GM21447 (cell line): ENCODE data around the gene ANKRD23.
"Not testable (repeated sequence)": the region's sequence is repeated elsewhere in the genome, so short reads cannot be mapped to it uniquely, and the experiment has no call there.

Experiments
- ATAC-seq: cut with Tn5 transposase; IDR thresholded peaks from one replicate; pipeline ENCODE4 v1.9.1; 2021; ENCODE audit not compliant: unreplicated experiment

The ANKRD23 gene

DNA sequence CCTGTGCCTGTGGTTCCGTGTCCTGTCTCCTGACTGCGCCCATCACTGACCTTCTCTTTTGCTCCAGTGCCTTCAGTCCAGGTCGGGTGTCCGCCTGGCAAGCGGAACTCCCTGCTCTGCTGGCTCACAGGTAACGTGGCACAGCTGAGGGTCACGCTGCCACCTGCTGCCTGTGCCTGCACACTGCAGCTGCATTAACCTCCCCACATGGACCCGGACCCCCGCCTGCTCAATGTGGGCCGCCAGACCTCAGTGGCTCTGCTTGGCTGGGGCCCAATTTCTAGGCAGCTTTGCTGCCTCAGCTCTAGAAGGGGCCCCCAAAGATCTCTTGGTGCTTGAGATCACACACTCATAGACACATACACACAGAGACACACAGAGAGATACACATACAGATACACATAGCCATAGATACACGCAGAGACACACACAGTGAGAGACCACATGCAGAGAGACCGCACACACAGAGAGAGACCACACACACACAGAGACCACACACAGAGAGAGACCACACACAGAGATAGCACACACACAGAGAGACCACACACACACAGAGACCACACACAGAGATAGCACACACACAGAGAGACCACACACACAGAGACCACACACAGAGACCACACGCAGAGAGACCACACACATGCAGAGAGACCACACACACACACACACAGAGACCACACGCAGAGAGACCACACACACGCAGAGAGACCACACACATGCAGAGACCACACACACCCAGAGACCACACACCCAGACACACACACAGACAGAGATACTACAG is 42.6 kb downstream of the ANKRD23 start:
- peak; percentile 74 for ATAC-seq

DNA sequence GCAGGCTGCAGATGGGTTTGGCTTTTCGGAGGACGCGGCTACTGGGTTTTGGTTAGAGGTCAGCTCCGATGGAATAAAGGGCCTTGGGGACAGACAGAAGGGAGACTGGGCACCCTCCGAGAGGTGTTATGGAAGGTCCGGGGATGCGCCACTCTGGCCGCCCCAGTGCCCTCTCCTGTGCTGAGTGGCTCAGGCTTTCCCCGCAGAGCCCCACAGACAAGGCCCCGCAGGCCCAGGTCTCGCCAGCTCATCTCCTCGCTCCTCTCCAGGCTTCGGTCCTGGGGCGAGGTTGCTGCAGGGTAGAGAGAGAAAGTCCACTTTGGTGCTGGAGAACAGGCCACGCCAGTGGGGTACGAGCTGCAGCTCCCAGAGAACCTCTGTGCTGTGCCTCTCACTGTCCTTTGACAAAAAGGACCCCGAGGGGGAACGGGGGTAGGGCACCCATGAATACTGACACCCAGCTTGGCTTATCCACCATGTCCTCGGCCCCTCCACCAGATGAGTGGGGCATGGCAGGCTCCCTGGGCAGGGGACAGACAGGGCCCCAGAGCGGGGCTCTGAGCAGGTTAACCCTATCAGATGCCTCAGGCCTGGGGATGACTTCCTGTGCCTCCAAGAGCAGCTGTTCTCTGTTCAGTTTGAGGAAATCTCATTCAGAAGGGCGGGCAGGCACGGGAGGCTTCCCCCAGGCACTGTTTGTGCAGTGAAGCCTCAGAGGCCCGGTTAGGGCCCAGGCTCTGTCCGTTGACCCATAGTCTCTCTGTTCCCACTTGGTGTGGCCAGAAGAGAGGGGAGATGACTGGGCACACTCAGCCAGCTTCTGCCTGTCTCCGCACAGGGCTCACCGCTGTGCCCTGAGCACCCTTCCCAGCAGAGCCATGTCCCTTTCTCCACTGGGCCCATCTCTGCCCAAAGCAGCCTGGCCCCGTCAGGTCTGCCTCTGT is 43.5 kb downstream of the ANKRD23 start:
- ATAC-seq = no peak

DNA sequence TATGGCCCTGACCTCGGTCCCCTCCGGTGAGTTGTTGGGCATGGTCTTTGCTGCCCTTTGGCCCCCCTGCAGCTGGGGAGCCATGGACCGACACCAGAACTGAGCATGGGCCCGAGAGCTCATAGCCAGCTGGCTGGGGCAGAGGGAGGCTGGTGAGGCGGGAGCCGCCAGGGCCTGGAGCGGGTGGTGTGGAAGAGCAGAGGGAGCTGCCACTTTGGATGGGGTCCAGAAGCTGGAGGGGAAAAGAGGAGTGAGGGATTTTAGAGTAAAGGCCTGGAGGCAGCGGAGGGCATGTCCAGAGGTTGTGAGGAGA is 44.2 kb downstream of the ANKRD23 start:
- ATAC-seq = no peak

DNA sequence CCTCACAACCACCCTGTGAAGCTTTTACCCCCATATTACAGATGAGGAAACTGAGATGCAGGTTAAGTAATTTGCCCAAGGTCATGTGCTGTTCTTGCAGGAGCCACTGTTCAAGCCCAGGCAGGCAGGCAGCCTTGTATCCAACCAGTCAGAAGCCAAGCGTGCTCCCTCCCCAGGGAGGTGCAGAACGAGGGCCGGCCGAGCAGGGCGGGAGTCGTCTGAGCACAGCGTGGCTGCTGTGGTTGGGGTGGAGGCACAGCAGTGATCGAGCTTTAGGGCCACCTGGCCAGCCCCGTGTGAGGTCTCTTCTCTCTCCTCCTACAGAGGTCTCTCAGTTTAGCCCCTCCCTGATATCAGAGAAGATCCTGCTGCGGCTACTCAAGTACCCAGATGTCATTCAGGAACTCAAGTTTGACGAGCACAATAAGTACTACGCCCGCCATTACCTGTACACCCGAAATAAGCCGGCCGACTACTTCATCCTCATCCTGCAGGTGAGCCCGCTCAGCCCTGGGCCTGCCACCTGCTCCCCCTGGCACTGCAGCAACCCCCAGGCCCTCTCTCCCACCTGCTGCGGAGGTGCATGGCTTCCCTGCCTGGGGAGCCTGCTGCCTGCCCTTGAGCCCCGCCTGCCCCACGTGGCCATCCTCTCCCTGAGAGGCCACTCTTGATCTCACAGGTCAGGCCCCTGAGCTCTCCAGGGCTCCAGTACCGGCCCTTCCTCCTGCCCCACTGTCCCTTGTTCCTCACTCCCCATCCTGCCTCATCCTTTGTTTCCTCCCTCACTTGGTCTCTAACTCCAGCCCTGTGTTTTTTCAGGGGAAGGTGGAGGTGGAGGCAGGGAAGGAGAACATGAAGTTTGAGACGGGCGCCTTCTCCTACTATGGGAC is 44.8 kb downstream of the ANKRD23 start:
- no peak for ATAC-seq

DNA sequence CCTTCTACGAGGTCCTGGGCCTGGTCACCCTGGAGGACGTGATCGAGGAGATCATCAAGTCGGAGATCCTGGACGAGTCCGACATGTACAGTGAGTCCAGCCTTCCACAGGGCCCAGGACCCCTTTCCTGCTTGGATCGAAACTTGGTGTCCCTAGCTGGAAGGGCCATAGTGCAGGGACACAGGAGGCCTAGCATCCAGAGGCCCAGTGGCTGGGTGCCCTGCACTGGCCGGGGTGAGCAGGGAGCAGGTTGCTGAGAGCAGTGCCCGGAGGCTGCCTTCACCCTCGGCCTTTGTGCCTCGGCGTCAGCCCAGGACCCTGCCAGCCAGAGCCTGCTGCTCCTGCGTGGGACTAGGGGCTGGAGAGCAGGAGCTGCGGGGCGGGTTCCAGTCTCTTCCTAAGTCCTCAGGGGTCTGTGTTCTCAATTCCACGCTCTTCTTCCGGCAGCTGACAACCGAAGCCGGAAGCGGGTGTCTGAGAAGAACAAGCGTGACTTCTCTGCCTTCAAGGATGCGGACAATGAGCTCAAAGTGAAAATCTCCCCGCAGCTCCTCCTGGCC is 46.7 kb downstream of the ANKRD23 start:
- no peak for ATAC-seq

DNA sequence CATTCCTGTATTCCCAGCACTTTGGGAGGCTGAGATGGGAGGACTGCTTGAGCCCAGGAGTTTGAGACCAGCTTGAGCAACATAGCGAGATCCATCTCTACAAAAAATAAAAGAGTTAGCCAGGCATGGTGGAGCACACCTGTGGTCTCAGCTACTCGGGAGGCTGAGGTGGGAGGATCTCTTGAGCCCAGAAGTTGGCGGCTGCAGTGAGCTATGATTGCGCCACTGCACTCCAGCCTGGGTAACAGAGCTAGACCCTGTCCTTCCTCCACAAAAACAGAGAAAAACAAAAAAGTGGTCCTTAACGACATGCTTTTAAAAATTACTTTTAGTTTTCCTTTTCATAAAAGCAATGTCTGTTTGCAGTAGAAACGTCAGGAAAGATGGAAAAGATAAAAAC is 47.3 kb downstream of the ANKRD23 start:
- ATAC-seq = not testable (repeated sequence)

DNA sequence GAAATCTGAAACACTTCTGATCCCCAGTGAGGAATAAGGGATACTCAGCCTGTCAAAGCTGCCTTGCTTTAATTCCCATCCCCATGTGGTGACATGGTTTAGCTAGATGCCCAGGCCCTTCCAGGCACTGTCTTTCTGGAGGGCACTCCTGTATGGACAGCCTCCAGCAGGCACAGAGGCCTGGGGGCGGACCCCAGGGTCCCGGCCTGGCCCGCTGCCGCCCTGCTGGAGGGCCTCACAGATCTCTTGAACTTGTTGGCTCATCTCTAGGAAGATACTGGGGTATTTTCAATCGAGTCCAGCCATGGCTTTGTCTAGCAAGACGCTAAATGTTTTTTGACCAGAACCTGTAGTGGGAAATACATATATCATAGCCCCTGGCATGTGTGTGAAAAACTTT is 48.7 kb downstream of the ANKRD23 start:
- no peak for ATAC-seq

DNA sequence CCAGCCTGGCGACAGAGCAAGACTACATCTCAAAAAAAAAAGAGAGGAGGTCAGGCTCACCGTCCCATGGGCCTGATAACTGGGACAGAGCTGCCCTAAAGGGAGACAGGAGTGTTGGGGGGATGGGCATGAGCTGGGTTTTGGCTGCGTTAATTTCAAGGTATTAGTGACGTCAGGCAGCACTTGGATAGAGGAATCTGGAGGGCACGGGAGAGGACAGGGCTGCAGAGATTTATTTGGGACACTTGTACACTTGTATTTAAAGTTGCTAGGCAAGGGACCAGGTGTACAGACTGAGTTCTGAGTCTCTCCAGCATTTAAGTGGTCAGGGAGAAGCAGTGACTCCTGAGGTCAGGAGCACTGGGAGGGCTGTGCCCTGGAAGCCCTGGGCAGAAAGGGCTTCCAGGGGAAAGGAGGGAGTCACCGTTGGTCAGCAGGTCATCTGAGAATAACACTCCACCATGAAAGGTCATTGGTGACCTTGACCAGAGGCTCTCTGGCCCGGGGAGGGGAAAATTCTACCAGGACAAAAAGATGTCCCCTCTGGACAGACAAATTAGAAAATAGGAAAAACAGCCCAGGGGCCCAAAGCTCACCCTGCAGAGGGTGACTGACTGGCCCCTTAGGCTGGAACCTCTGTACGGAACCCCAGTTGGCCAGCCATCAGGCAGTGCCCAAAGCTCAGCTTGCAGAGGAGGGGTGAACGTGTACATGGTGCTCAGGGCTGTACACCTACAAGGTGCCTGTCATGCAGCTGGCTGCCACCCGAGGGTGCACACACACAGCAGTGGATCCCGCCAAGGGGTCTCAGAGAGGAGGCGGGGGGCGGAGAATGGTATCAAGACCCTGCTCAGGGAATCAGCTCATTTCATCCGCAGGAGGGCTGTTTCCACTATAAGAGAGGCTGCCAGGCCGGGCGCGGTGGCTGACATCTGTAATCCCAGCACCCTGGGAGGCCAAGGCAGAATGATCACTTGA is 50.8 kb downstream of the ANKRD23 start:
- ATAC-seq = no peak

DNA sequence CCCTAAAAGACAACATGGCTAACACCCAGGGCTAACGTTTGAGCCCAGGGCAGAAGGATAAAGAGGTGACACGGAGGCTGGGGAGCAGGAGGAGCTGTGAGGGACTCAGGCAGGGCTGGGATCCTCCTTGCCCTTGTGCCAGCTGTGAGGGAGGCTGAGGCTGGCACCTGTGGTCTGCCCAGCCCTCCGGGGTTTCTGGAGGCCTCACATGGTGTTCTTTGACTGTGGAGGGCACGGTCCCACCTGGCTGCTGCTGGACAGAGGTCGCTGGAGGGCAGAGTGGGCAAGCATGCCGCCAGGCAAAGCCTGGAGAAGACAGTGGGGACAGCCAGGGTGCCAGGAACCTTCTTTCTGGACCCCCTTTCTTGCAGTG is 54.6 kb downstream of the ANKRD23 start:
- ATAC-seq = no peak

DNA sequence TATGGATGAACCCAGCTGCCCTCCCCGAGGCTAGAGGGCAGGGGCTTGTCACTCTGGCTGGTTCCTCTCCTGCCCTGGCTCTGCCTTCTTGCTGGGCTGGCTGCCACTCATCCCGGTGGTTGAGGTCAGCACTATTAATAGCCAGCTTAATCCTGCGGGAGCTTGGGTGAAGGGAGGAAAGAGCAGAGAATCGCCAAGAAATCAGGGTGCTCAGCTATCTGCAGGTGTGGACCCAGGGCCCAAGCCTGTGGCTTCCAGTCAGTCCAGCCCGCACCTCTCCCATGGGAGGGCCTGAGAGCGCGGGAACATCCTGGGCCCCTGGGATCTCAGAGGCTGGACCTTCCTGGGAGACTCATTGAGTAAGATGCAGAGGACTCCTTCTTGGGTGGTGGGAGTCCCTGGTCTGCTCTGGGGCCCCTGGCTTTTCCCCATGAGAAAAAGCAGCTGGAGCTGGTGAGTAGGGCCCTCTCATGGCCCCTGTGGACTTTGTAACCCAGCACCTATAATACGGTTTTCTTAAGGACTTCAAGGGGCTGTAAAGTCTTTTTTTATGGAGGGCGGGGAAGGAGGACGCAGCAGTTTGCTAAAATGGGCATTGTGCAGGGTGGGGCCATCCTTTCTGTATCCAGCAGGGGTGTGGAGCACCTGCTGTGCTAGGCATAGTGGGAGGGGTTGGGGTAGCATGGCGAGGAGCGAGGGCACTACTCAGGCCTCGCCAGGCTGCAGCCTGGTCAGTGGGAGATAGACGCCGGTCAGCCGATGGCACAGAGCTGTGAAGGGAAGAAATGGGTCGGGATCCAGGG is 55.2 kb downstream of the ANKRD23 start:
- no peak for ATAC-seq
